Fibroblast of lung (primary cell): ENCODE data around the gene PRDM16.

Experiments used
- CTCF ChIP-seq, 2 donors: IDR thresholded peaks in 1 of 2; conservative IDR thresholded peaks in 1 of 2; 1 replicate in 1 of 2; 2 replicates in 1 of 2; pipeline ENCODE4 v1.5.1; 2011 to 2012; ENCODE audit warnings: low read length in 2 of 2, control low read depth in 1 of 2, inconsistent platforms in 1 of 2, low read depth in 1 of 2, mild to moderate bottlenecking in 1 of 2
- EZH2 ChIP-seq: IDR thresholded peaks from 2 replicates; pipeline ENCODE4 v1.5.1; 2012; ENCODE audit warnings: low read length, control low read depth, mild to moderate bottlenecking; ENCODE audit errors: missing control alignments

GRCh38 chr1:3114846-3115245, 45.8 kb downstream of the PRDM16 start:
- TF ChIP-seq CTCF (conservative IDR thresholded peaks at IDR 0.05 in 1 of 2, IDR thresholded peaks at IDR 0.05 in 1 of 2; ENCODE audit: low read depth in 1 of 2, low read length in 2 of 2) (no peak), EZH2 (no peak)
